K562 (cell line): ENCODE data around the gene SIRT2. TPM values are rescaled to one million over a fixed set of nuclear protein-coding genes. Genes with fewer than 3 reads are reported as not detected.

Experiments
- ATAC-seq: fragments of 200-7000 bp; cut with Tn5 transposase; 3 replicates; pipeline ENCODE4 v1.9.1; 2020; ENCODE audit warnings: moderate library complexity
- BruUV-seq: library from RNA; stranded (reverse); fragments of 400-500 nt; replicated peaks from 2 replicates; lab custom pipeline; 2021; lab: Mats Ljungman, UMichigan
- CTCF ChIA-PET: fragments of 300-600 bp; formaldehyde crosslinking; extraction: SDS; loops from one replicate; lab custom pipeline; 2021; ENCODE audit warnings: low intra/inter-chr PET ratio; lab: Yijun Ruan, JAX
- POLR2A ChIA-PET: fragments of 300-600, 350-650 bp; sonication (Branson Sonifier 250); formaldehyde crosslinking; extraction: SDS; loops from one replicate; lab custom pipeline; 2021; ENCODE audit warnings: antibody characterized with exemption, inconsistent platforms; lab: Yijun Ruan, JAX
- DNase-seq, 4 experiments: peaks; one replicate each; pipeline versions ENCODE4 v3.0.0 to v3.0.0-alpha.2; 2011 to 2018; ENCODE audit warnings: low spot score in 3 of 4, mixed read lengths in 3 of 4; ENCODE audit errors: extremely low read depth in 1 of 4
- FAIRE-seq: peaks from 2 replicates; lab custom pipeline; 2011; peaks lifted over from hg19 to GRCh38; lab: Jason Lieb, UNC
- H2AFZ ChIP-seq: 2 replicates; pipeline ENCODE4 v1.6.0; 2011; ENCODE audit warnings: low read depth, low read length, control low read depth, inconsistent platforms
- H3K27ac ChIP-seq: fragments of 200-600 bp; 3 replicates; pipeline ENCODE4 v1.8.0; 2011; ENCODE audit warnings: low read depth, mild to moderate bottlenecking, control low read depth, inconsistent platforms, low read length, moderate library complexity, mixed read lengths; ENCODE audit errors: extremely low read depth
- H3K27me3 ChIP-seq, 2 experiments: fragments of 300-600 bp in 1 of 2; 2 replicates in 1 of 2; 3 replicates in 1 of 2; pipeline versions ENCODE4 v1.6.0 to v1.8.0; 2011; ENCODE audit warnings: inconsistent platforms in 2 of 2, low read length in 2 of 2, mild to moderate bottlenecking in 1 of 2, mixed read lengths in 1 of 2, moderate library complexity in 1 of 2; ENCODE audit not compliant: control insufficient read depth in 2 of 2, insufficient read depth in 2 of 2
- H3K36me3 ChIP-seq: fragments of 300-600 bp; 3 replicates; pipeline ENCODE4 v1.8.0; 2011; ENCODE audit warnings: mild to moderate bottlenecking, low read length, inconsistent platforms; ENCODE audit not compliant: control insufficient read depth, insufficient read depth
- H3K4me1 ChIP-seq, 2 experiments: fragments of 200-600 bp in 1 of 2; replicated peaks in 1 of 2; 2 replicates in 1 of 2; 3 replicates in 1 of 2; pipeline versions ENCODE4 v1.5.1 to v1.8.0; 2011; ENCODE audit warnings: inconsistent platforms in 2 of 2, low read length in 2 of 2, mild to moderate bottlenecking in 1 of 2, mixed read lengths in 1 of 2, moderate library complexity in 1 of 2; ENCODE audit not compliant: control insufficient read depth in 2 of 2, insufficient read depth in 2 of 2
- H3K4me2 ChIP-seq: 2 replicates; pipeline ENCODE4 v1.6.1; 2011; ENCODE audit warnings: low read length, control low read depth, inconsistent platforms, mixed read lengths; ENCODE audit not compliant: insufficient read depth
- H3K4me3 ChIP-seq: fragments of 200-600 bp; sonication (generic), shearing (Covaris generic); 2 replicates; pipeline ENCODE4 v1.5.1; 2016; ENCODE audit warnings: control low read depth, inconsistent platforms
- H3K79me2 ChIP-seq: fragments of 200-600 bp; 3 replicates; pipeline ENCODE4 v1.8.0; 2011; ENCODE audit warnings: low read length, inconsistent platforms; ENCODE audit not compliant: control insufficient read depth, insufficient read depth
- H3K9ac ChIP-seq, 2 experiments: 2 replicates each; pipeline versions ENCODE4 v1.6.0 to v1.6.1; 2011; ENCODE audit warnings: low read depth in 2 of 2, low read length in 2 of 2, control low read depth in 1 of 2, inconsistent platforms in 1 of 2, mild to moderate bottlenecking in 1 of 2, mixed read lengths in 1 of 2; ENCODE audit not compliant: insufficient read depth in 1 of 2
- H3K9me1 ChIP-seq: one replicate; pipeline ENCODE4 v1.6.0; 2011; ENCODE audit warnings: inconsistent platforms, mild to moderate bottlenecking, low read length, moderate library complexity; ENCODE audit not compliant: control insufficient read depth, insufficient read depth
- H3K9me3 ChIP-seq: replicated peaks from 2 replicates; pipeline ENCODE4 v1.5.1; 2011; ENCODE audit warnings: low read depth, low read length, inconsistent platforms; ENCODE audit not compliant: control insufficient read depth, insufficient read depth
- H4K20me1 ChIP-seq: replicated peaks from 2 replicates; pipeline ENCODE4 v1.6.1; 2011; ENCODE audit warnings: low read length, inconsistent platforms, mixed read lengths; ENCODE audit not compliant: control insufficient read depth, insufficient read depth
- CBFA2T3 ChIP-seq: fragments of 450-650 bp; IDR thresholded peaks from 2 replicates; pipeline ENCODE4 v1.6.1; 2017
- CHD2 ChIP-seq: IDR thresholded peaks from 2 replicates; pipeline ENCODE4 v1.6.1; 2011; ENCODE audit warnings: low read depth, low read length
- CREM ChIP-seq: IDR thresholded peaks from 2 replicates; pipeline ENCODE4 v1.6.1; 2014; ENCODE audit warnings: antibody characterized with exemption, low read depth
- IFI16 ChIP-seq: fragments of 250-450 bp; sonication (Bioruptor Pico); IDR thresholded peaks from 2 replicates; pipeline ENCODE4 v2.1.2; 2022; ENCODE audit warnings: mild to moderate bottlenecking, inconsistent platforms
- PML ChIP-seq: IDR thresholded peaks from 2 replicates; pipeline ENCODE4 v1.6.1; 2012; ENCODE audit warnings: low read length, inconsistent platforms
- POLR2B ChIP-seq: fragments of 450-650 bp; IDR thresholded peaks from 2 replicates; pipeline ENCODE4 v1.6.1; 2018; ENCODE audit warnings: low read depth; ENCODE audit not compliant: partially characterized antibody
- PYGO2 ChIP-seq: fragments of 450-650 bp; IDR thresholded peaks from 2 replicates; pipeline ENCODE4 v1.6.1; 2016; ENCODE audit warnings: mild to moderate bottlenecking, missing genetic modification characterization, moderate library complexity, missing compliant biosample characterization
- TCF3 ChIP-seq: sonication (generic); formaldehyde crosslinking; IDR thresholded peaks from 2 replicates; pipeline ENCODE4 v1.4.0; 2020; ENCODE audit warnings: mild to moderate bottlenecking, missing genetic modification reagents
- YBX1 ChIP-seq: fragments of 450-650 bp; IDR thresholded peaks from 2 replicates; pipeline ENCODE4 v1.7.1; 2016; ENCODE audit warnings: mild to moderate bottlenecking
- ZNF121 ChIP-seq: sonication (generic); formaldehyde crosslinking; conservative IDR thresholded peaks from 2 replicates; pipeline ENCODE4 v1.8.0; 2022; ENCODE audit warnings: missing genetic modification reagents
- ZNF354B ChIP-seq: fragments of 250-450 bp; sonication (Bioruptor Pico); IDR thresholded peaks from 2 replicates; pipeline ENCODE4 v1.4.0; 2020
- WGBS: fragments of 100-300 bp; shearing (Covaris generic); methylation state at CpG from one replicate; pipeline ENCODE4 v1.1.6; 2016; ENCODE audit warnings: low coverage, mixed read lengths; ENCODE audit not compliant: insufficient coverage; ENCODE audit errors: missing lambda C conversion rate; 5-methylcytosine and 5-hydroxymethylcytosine counted together
- in situ Hi-C: fragments of 300-500 bp; cut with MboI; formaldehyde crosslinking; loops from 4 replicates; pipeline ENCODE4 v1.15.0; 2018; ENCODE audit warnings: inconsistent platforms, mixed read lengths
- intact Hi-C: fragments of 100-400 bp; cut with micrococcal nuclease; formaldehyde crosslinking; loops from 2 replicates; pipeline ENCODE4 v1.14.2; 2022
- polyA plus RNA-seq, 8 experiments: library from polyadenylated mRNA; depleted of rRNA in 4 of 8; stranded (reverse) in 5 of 8; unstranded in 3 of 8; fragments of >200 nt; fragmentation: Nextera tagmentation in 2 of 8; fragmentation: Illumina TruSeq in 1 of 8; extraction: Ambion mirVana in 2 of 8; extraction: Trizol in 1 of 8; gene quantifications; 2 replicates each; pipeline versions ENCODE4 v1.2.1 to v1.2.3, GENCODE V29; 2011 to 2014; ENCODE audit warnings: inconsistent platforms in 1 of 8, missing spikeins in 1 of 8
- total RNA-seq, 7 experiments: library from RNA; depleted of rRNA in 6 of 7; stranded (reverse); fragments of >200 nt in 6 of 7; fragmentation: Illumina TruSeq in 2 of 7; extraction: Trizol in 2 of 7; gene quantifications; 2 replicates each; pipeline versions ENCODE4 v1.2.1 to v1.2.3, GENCODE V29; 2011 to 2021; ENCODE audit warnings: low replicate concordance in 1 of 7

The SIRT2 gene
- total and polyA plus RNA-seq, 9 of the 15 experiments (the other 6 are each of a cell fraction or from before 2014, with no cell fraction given): 2.3 to 35.2 (median 22.9) TPM

- no peak for ATAC-seq
- Histone ChIP-seq H3K27me3 (no peaks in the 10 kb centered on the region), H3K27ac (no peak overlapping the region), H4K20me1 (no peaks in the 10 kb centered on the region), H3K4me1 (peaks cover 0 to 31% of the 10 kb centered on the region in 2 experiments; a peak in 3 of 5 replicates), H3K9ac (peak overlapping the region in 1 of 2 experiments; percentile 35; a peak in 1 of 4 replicates), H3K4me3 (no peak overlapping the region), H2AFZ (no peak overlapping the region), H3K79me2 (peaks cover 3% of the 10 kb centered on the region; the same call in 1 of the 3 replicates), H3K4me2 (no peak overlapping the region), H3K36me3 (peaks cover 50% of the 10 kb centered on the region; the same call in 1 of the 3 replicates), H3K9me3 (no peaks in the 10 kb centered on the region)
- ChIA-PET CTCF (no interaction called here), POLR2A (interaction anchor here (1.1 kb wide), 1 partner anchor 8 kb away, joined by 3 read pairs; the partner anchor contains the start of genes MRPS12 and SARS2)
- in situ Hi-C loops (loop anchor here (10.0 kb wide), 1 partner anchor 398 kb away; no protein-coding TSS in a partner anchor), intact Hi-C loops (no loop called here)
- 59% methylated on average over 5 of the region's 5 CpGs for WGBS
- TF ChIP-seq YBX1: no peak
- TF ChIP-seq IFI16 (CRISPR knock-in tag): no peak
- no peak for TF ChIP-seq POLR2B
- no peak for TF ChIP-seq CREM
- no peak for TF ChIP-seq ZNF121
- TF ChIP-seq PML: no peak
- no peak for TF ChIP-seq TCF3 (CRISPR knock-in tag)
- no peak for TF ChIP-seq PYGO2 (tag)
- no peak for TF ChIP-seq ZNF354B (CRISPR knock-in tag)
- TF ChIP-seq CBFA2T3: peak; percentile 24; the same call in 1 of the 2 replicates
- TF ChIP-seq CHD2: peak; percentile 68
- TF ChIP-seq, all 486 proteins: peak for 2
- no peaks in the 10 kb centered on the region for H3K9me1 ChIP-seq
- peak in 2 of 4 experiments; percentile 13 for DNase-seq
- no TSS peak for BruUV-seq
- no peak for FAIRE-seq
Observed at GRCh38 chr19:38922482-38922881, 23.1 kb upstream of the SIRT2 start.
